H1 (cell line): ENCODE measurements around the gene ANKRD24. TPM values are rescaled to one million over a fixed set of nuclear protein-coding genes. Genes with fewer than 3 reads are reported as not detected.

Experiments
- CTCF ChIA-PET: fragments of 300-600 bp; sonication (Branson Sonifier 250); formaldehyde crosslinking; loops from one replicate; lab custom pipeline; 2021; ENCODE audit not compliant: partially characterized antibody; lab: Charles Lee
- POLR2A ChIA-PET: fragments of 300-600 bp; sonication (Branson Sonifier 250); formaldehyde crosslinking; loops from one replicate; lab custom pipeline; 2021; ENCODE audit warnings: inconsistent platforms; ENCODE audit not compliant: partially characterized antibody; lab: Charles Lee
- DNase-seq, 2 experiments: peaks; one replicate each; pipeline versions ENCODE4 v3.0.0 to v3.0.0-alpha.2; 2010 to 2022; ENCODE audit warnings: low spot score in 2 of 2, low read depth in 1 of 2, mixed read lengths in 1 of 2
- FAIRE-seq: peaks from 2 replicates; lab custom pipeline; 2011; peaks lifted over from hg19 to GRCh38; lab: Jason Lieb, UNC
- H2AFZ ChIP-seq: 2 replicates; pipeline ENCODE4 v1.8.1; 2012; ENCODE audit warnings: low read length, inconsistent platforms
- H2AK5ac ChIP-seq: 2 replicates; pipeline ENCODE4 v1.6.1; 2013; ENCODE audit warnings: low read depth, low read length
- H2BK120ac ChIP-seq: replicated peaks from 2 replicates; pipeline ENCODE3; 2013; ENCODE audit warnings: low read depth, low read length, inconsistent platforms
- H2BK12ac ChIP-seq: 2 replicates; pipeline ENCODE4 v1.6.1; 2013; ENCODE audit warnings: low read depth, low read length
- H2BK15ac ChIP-seq: 2 replicates; pipeline ENCODE4 v1.6.1; 2013; ENCODE audit warnings: low read length
- H2BK20ac ChIP-seq: 2 replicates; pipeline ENCODE4 v1.6.1; 2013; ENCODE audit warnings: low read length
- H2BK5ac ChIP-seq: 2 replicates; pipeline ENCODE4 v1.6.1; 2013; ENCODE audit warnings: low read depth, low read length
- H3K14ac ChIP-seq: 2 replicates; pipeline ENCODE4 v1.6.1; 2013; ENCODE audit warnings: inconsistent platforms; ENCODE audit not compliant: insufficient read length
- H3K18ac ChIP-seq: 2 replicates; pipeline ENCODE4 v1.6.1; 2013; ENCODE audit warnings: low read length; ENCODE audit errors: extremely low read depth
- H3K23ac ChIP-seq: 2 replicates; pipeline ENCODE4 v1.6.1; 2013; ENCODE audit warnings: inconsistent platforms; ENCODE audit not compliant: insufficient read length
- H3K23me2 ChIP-seq: 2 replicates; pipeline ENCODE4 v1.6.1; 2013; ENCODE audit warnings: low read depth, low read length
- H3K27ac ChIP-seq: 2 replicates; pipeline ENCODE4 v1.6.1; 2011; ENCODE audit warnings: low read depth, low read length, inconsistent platforms
- H3K27me3 ChIP-seq, 4 experiments: replicated peaks in 1 of 4; 1 replicate in 1 of 4; 2 replicates in 3 of 4; pipeline versions ENCODE4 v1.6.1 to v1.8.1; 2011 to 2013; ENCODE audit warnings: low read length in 3 of 4, mild to moderate bottlenecking in 3 of 4, inconsistent platforms in 2 of 4, mixed read lengths in 2 of 4, moderate library complexity in 1 of 4; ENCODE audit not compliant: control insufficient read depth in 3 of 4, insufficient read depth in 3 of 4; ENCODE audit errors: extremely low read depth in 1 of 4
- H3K36me3 ChIP-seq, 4 experiments: 2 replicates each; pipeline versions ENCODE4 v1.6.1 to v1.8.1; 2011 to 2013; ENCODE audit warnings: mild to moderate bottlenecking in 4 of 4, low read length in 3 of 4, moderate library complexity in 2 of 4, control low read depth in 1 of 4, inconsistent platforms in 1 of 4; ENCODE audit not compliant: insufficient read depth in 4 of 4, control insufficient read depth in 2 of 4
- H3K4ac ChIP-seq: replicated peaks from 2 replicates; pipeline ENCODE3; 2013; ENCODE audit warnings: low read length, low read depth, mixed read lengths, inconsistent platforms; ENCODE audit not compliant: insufficient read length
- H3K4me1 ChIP-seq, 4 experiments: replicated peaks in 1 of 4; 1 replicate in 1 of 4; 2 replicates in 3 of 4; pipeline versions ENCODE4 v1.6.1 to v1.8.1; 2011 to 2013; ENCODE audit warnings: low read length in 3 of 4, inconsistent platforms in 2 of 4, mixed read lengths in 1 of 4; ENCODE audit not compliant: insufficient read depth in 4 of 4, control insufficient read depth in 3 of 4
- H3K4me2 ChIP-seq, 2 experiments: 2 replicates each; pipeline versions ENCODE4 v1.6.1 to v1.8.1; 2011 to 2013; ENCODE audit warnings: low read depth in 2 of 2, low read length in 2 of 2, control low read depth in 1 of 2, inconsistent platforms in 1 of 2, mild to moderate bottlenecking in 1 of 2; ENCODE audit not compliant: insufficient read depth in 1 of 2
- H3K4me3 ChIP-seq, 4 experiments: fragments of 200-600, 300-600 bp in 1 of 4; sonication (generic), shearing (Covaris generic), sonication (Bioruptor Twin) in 1 of 4; 2 replicates each; pipeline versions ENCODE4 v1.5.1 to v1.8.1; 2011 to 2016; ENCODE audit warnings: low read length in 4 of 4, low read depth in 3 of 4, control low read depth in 2 of 4, inconsistent platforms in 2 of 4, mild to moderate bottlenecking in 2 of 4, mixed read lengths in 1 of 4, moderate library complexity in 1 of 4; ENCODE audit not compliant: insufficient read depth in 2 of 4; ENCODE audit errors: extremely low read depth in 1 of 4
- H3K56ac ChIP-seq: replicated peaks from 2 replicates; pipeline ENCODE3; 2013; ENCODE audit warnings: low read depth, mild to moderate bottlenecking, mixed read lengths, low read length, inconsistent platforms; ENCODE audit not compliant: insufficient read length
- H3K79me1 ChIP-seq: 2 replicates; pipeline ENCODE4 v1.6.1; 2013; ENCODE audit warnings: low read depth, low read length, control low read depth
- H3K79me2 ChIP-seq, 2 experiments: 2 replicates each; pipeline versions ENCODE4 v1.6.1 to v1.8.1; 2012 to 2013; ENCODE audit warnings: low read length in 2 of 2, mild to moderate bottlenecking in 2 of 2, inconsistent platforms in 1 of 2; ENCODE audit not compliant: insufficient read depth in 2 of 2, control insufficient read depth in 1 of 2
- H3K9ac ChIP-seq, 4 experiments: replicated peaks in 1 of 4; 1 replicate in 1 of 4; 2 replicates in 3 of 4; pipeline versions ENCODE4 v1.6.1 to v1.8.1; 2011 to 2013; ENCODE audit warnings: low read depth in 3 of 4, low read length in 3 of 4, control low read depth in 2 of 4, mild to moderate bottlenecking in 2 of 4, moderate library complexity in 2 of 4, inconsistent platforms in 1 of 4; ENCODE audit errors: extremely low read depth in 1 of 4
- H3K9me3 ChIP-seq, 2 experiments: 2 replicates each; pipeline versions ENCODE4 v1.6.1 to v1.8.1; 2012 to 2013; ENCODE audit warnings: mild to moderate bottlenecking in 2 of 2, moderate library complexity in 2 of 2, control low read depth in 1 of 2, inconsistent platforms in 1 of 2, low read depth in 1 of 2, low read length in 1 of 2, mixed read lengths in 1 of 2; ENCODE audit not compliant: insufficient read depth in 2 of 2
- H4K20me1 ChIP-seq, 2 experiments: replicated peaks in 1 of 2; 2 replicates each; pipeline versions ENCODE3 to v1.8.1; 2011 to 2013; ENCODE audit warnings: inconsistent platforms in 2 of 2, low read length in 2 of 2, mild to moderate bottlenecking in 1 of 2; ENCODE audit not compliant: insufficient read depth in 2 of 2, control insufficient read depth in 1 of 2
- H4K5ac ChIP-seq: 2 replicates; pipeline ENCODE4 v1.6.1; 2013; ENCODE audit warnings: low read length, low read depth, mixed read lengths, inconsistent platforms; ENCODE audit not compliant: insufficient read length
- H4K8ac ChIP-seq: 2 replicates; pipeline ENCODE4 v1.8.0; 2013; ENCODE audit warnings: mild to moderate bottlenecking, moderate library complexity, low read length, inconsistent platforms; ENCODE audit not compliant: insufficient read depth; ENCODE audit errors: extremely low read depth
- H4K91ac ChIP-seq: replicated peaks from 2 replicates; pipeline ENCODE3; 2013; ENCODE audit warnings: low read length, mixed read lengths, inconsistent platforms; ENCODE audit not compliant: insufficient read length
- WGBS, 2 experiments: shearing (Covaris generic) in 1 of 2; methylation state at CpG; one replicate each; pipeline versions ENCODE4 v1.1.6 to v1.1.7; 2013 to 2015; ENCODE audit warnings: low lambda C conversion rate in 2 of 2, mixed read lengths in 2 of 2, inconsistent platforms in 1 of 2, low coverage in 1 of 2, missing lambda C conversion rate in 1 of 2; ENCODE audit not compliant: insufficient replicate concordance in 2 of 2, insufficient coverage in 1 of 2, insufficient read length in 1 of 2; ENCODE audit errors: extremely low coverage in 1 of 2, missing lambda C conversion rate in 1 of 2; 5-methylcytosine and 5-hydroxymethylcytosine counted together
- polyA plus RNA-seq, 7 experiments: library from polyadenylated mRNA; depleted of rRNA in 3 of 7; stranded (reverse) in 5 of 7; unstranded in 2 of 7; fragments of >200 nt in 5 of 7; fragments of 200-250 nt in 2 of 7; gene quantifications; 1 replicate in 5 of 7; 2 replicates in 1 of 7; 4 replicates in 1 of 7; pipeline versions ENCODE4 v1.2.1 to v1.2.3, GENCODE V29; 2011 to 2013; ENCODE audit warnings: missing spikeins in 2 of 7, mixed read lengths in 2 of 7
- total RNA-seq: library from RNA; stranded (reverse); fragmentation: NEBNext Ultra II Directional; extraction: Animal tissue kit (Norgen Biotek cat#: 25700); gene quantifications from 2 replicates; pipeline ENCODE4 v1.2.1, GENCODE V29; 2021

The ANKRD24 gene
- total and polyA plus RNA-seq, 2 of the 8 experiments (the other 6 are each of a cell fraction or from before 2014, with no cell fraction given), result 7.6 to 14.1 TPM

GRCh38 chr19:4174895-4175668 is 7.4 kb upstream of the ANKRD24 start:
- Histone ChIP-seq H3K23ac (no peak overlapping the region), H2AFZ (no peak overlapping the region), H3K4me3 (no peak overlapping the region), H3K27ac (no peak overlapping the region), H3K4me2 (no peak overlapping the region), H4K20me1 (peaks cover 2 to 5% of the 10 kb centered on the region in 2 experiments), H2AK5ac (no peak overlapping the region), H3K79me2 (no peaks in the 10 kb centered on the region), H2BK12ac (no peak overlapping the region), H2BK15ac (no peak overlapping the region), H3K4me1 (peaks cover 0 to 2% (median 0%) of the 10 kb centered on the region in 4 experiments; a peak in 1 of 7 replicates), H4K8ac (no peak overlapping the region), H3K4ac (no peak overlapping the region), H2BK20ac (no peak overlapping the region), H3K56ac (no peak overlapping the region), H3K27me3 (peaks cover 0 to 19% (median 5%) of the 10 kb centered on the region in 4 experiments; a peak in 5 of 7 replicates), H3K18ac (no peak overlapping the region), H4K5ac (no peak overlapping the region), H3K9ac (no peak overlapping the region), H3K23me2 (peaks cover 1% of the 10 kb centered on the region; the same call in 1 of the 2 replicates), H3K36me3 (no peaks in the 10 kb centered on the region; a peak in 1 of 8 replicates), H3K79me1 (no peaks in the 10 kb centered on the region; the same call in 1 of the 2 replicates), H2BK120ac (no peak overlapping the region), H4K91ac (no peak overlapping the region), H3K9me3 (no peaks in the 10 kb centered on the region), H3K14ac (no peak overlapping the region), H2BK5ac (no peak overlapping the region)
- DNase-seq, result no peak
- 89% methylated on average over 35 of the region's 41 CpGs; no CpG with 5 or more reads in 1 of the 2 experiments for WGBS, 2 experiments
- CTCF ChIA-PET, result interaction anchor here (0.9 to 1.7 kb wide), 4 partner anchors 26 to 34 kb away, joined by 3 to 5 read pairs (median 3); no protein-coding TSS in a partner anchor
- POLR2A ChIA-PET, result no interaction called here
- no peak for FAIRE-seq
